Stimulated activated naive CD8-positive, alpha-beta T cell treated with anti-CD3 and anti-CD28 coated beads, Interleukin-15, amount 100 ng/mL, for 72 hours (primary cell): ENCODE results near the gene MYMX.

Source experiments
- ATAC-seq: fragments of 150-1000 bp; cut with Tn5 transposase; 2 replicates; pipeline ENCODE4 v1.10.0; 2021; ENCODE audit warnings: mild to moderate bottlenecking, moderate library complexity
- DNase-seq, 2 donors: peaks; one replicate each; pipeline ENCODE4 v3.0.0; 2021 to 2022
- H3K27ac Mint-ChIP-seq, 2 donors: one replicate each; pipeline ENCODE4 v1.8.0; 2022; ENCODE audit warnings: mild to moderate bottlenecking in 2 of 2, mixed read lengths in 2 of 2, moderate library complexity in 2 of 2
- H3K27me3 Mint-ChIP-seq: one replicate; pipeline ENCODE4 v1.8.0; 2022; ENCODE audit warnings: mixed read lengths
- H3K4me1 Mint-ChIP-seq: one replicate; pipeline ENCODE4 v1.8.0; 2022; ENCODE audit warnings: mild to moderate bottlenecking, mixed read lengths
- H3K4me3 Mint-ChIP-seq, 2 donors: one replicate each; pipeline ENCODE4 v1.8.0; 2022; ENCODE audit warnings: mild to moderate bottlenecking in 2 of 2, mixed read lengths in 2 of 2, moderate library complexity in 1 of 2
- H3K9me3 Mint-ChIP-seq, 2 donors: one replicate each; pipeline ENCODE4 v1.8.0; 2022; ENCODE audit warnings: mixed read lengths in 2 of 2

The MYMX gene

DNA sequence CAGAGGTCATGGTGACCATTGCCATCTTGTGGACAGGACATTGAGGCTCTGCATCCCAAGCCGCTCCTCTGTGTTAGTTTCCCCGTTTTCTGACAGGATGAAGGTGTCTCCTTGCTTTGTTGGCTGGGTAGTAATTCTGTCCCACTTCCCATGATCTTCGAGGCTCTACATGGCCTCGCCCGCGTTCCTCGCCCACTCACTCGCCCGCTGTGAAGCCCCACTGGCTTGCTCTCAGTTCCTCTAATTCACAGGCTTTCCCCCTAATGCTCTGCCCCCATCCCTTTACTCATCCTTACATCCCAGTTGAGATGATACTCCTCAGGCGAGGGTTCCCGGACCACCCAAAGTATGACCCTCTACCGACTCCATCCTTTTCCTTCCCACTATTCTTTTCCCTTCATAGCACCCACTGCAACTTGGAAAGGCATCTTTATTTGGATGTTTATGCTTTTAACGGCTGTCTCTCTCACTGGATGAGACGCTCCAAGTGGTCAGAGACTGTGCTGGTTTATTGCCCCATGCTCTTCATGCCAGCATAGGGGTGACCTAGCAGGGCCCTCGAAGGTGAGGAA lies 41.1 kb downstream of the MYMX start:
- peaks cover 88% of the 10 kb centered on the region for H3K4me1 Mint-ChIP-seq
- peak overlapping the region; percentile 72 to 82 for H3K4me3 Mint-ChIP-seq
- H3K27me3 Mint-ChIP-seq = no peaks in the 10 kb centered on the region
- peak overlapping the region; percentile 74 to 79 for H3K27ac Mint-ChIP-seq
- no peaks in the 10 kb centered on the region for H3K9me3 Mint-ChIP-seq
- ATAC-seq (peak; percentile 18), DNase-seq (no peak)

DNA sequence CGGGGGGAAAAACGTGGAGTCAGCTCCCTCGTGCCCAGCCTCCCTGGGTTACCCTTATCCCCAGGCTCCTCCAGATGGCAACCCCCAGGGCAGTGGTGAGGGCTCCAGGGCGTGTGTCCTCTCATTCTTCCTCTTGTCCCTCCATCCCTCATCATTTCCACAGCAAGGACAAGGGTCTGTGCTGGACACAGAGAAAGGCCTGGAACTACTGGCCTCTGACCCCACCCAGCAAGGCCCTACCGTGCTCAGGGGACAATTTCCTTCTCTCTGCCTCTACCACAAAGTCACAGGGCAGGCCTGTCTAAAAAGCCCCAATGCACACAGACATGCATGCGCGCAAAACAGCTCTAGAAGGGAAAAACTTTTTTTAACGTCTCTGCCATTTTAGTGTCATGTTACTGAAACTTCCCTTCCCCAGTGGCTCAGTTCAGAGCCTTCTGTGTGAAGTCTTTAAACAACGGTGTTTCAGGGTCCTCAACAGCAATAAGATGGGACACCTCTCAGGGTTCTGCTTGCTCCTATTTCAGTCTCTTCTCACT lies 41.7 kb downstream of the MYMX start:
- H3K27me3 Mint-ChIP-seq = no peaks in the 10 kb centered on the region
- no peak for ATAC-seq

DNA sequence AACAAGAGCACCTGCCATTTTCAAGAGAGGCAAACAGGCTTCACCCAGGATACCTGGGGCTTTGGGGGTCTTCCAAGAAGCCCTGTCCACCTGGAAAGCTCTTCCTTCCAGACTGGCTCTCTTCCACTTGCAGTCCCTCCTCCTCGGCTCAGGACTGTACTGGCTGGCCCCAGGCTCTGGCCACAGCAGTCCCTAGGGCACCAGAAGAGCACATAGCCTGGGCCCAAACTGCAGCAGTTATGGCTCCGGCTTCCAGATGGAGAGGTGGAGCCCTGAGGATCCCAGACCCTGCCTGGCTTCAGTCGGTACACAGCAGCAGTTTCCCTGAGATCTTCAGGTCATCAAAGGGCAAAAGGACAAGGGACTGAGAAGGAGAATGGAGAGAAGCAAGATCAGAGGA lies 42.2 kb downstream of the MYMX start:
- no peak for ATAC-seq
- no peak overlapping the region for H3K4me3 Mint-ChIP-seq
- H3K9me3 Mint-ChIP-seq = no peaks in the 10 kb centered on the region
- no peak overlapping the region for H3K27ac Mint-ChIP-seq
- DNase-seq = no peak
- H3K4me1 Mint-ChIP-seq = peaks cover 88% of the 10 kb centered on the region
- no peaks in the 10 kb centered on the region for H3K27me3 Mint-ChIP-seq

More for the DNA sequence above, 41.7 kb downstream of the MYMX start:
- Mint-ChIP-seq H3K4me1 (peaks cover 88% of the 10 kb centered on the region), H3K27ac (peak overlapping the region in 1 of 2 donors; percentile 74), H3K4me3 (peak overlapping the region; percentile 72 to 82), H3K9me3 (no peaks in the 10 kb centered on the region)
- no peak for DNase-seq

DNA sequence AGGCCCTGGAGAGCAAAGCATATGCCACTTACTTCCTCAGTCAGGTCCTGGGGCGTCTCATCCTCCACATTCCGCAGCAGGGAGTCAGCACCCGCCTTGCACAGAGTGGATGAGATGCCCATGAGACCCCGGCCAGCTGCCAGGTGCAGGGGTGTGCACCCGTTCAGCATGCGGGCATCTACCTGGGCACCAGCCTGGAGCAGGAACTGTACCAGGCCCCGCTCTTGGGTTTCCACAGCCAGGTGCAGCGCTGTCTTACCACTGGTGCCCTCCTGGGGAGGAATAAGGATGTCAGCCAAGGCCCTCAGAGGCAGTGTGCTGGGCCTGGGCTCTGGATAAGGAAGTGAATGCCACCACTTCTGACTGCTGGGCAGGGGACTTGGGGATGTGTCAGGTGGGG lies 43.3 kb downstream of the MYMX start:
- Mint-ChIP-seq H3K9me3 (no peaks in the 10 kb centered on the region), H3K27ac (no peak overlapping the region), H3K27me3 (no peaks in the 10 kb centered on the region), H3K4me3 (no peak overlapping the region), H3K4me1 (peaks cover 81% of the 10 kb centered on the region)
- no peak for ATAC-seq
- no peak for DNase-seq

DNA sequence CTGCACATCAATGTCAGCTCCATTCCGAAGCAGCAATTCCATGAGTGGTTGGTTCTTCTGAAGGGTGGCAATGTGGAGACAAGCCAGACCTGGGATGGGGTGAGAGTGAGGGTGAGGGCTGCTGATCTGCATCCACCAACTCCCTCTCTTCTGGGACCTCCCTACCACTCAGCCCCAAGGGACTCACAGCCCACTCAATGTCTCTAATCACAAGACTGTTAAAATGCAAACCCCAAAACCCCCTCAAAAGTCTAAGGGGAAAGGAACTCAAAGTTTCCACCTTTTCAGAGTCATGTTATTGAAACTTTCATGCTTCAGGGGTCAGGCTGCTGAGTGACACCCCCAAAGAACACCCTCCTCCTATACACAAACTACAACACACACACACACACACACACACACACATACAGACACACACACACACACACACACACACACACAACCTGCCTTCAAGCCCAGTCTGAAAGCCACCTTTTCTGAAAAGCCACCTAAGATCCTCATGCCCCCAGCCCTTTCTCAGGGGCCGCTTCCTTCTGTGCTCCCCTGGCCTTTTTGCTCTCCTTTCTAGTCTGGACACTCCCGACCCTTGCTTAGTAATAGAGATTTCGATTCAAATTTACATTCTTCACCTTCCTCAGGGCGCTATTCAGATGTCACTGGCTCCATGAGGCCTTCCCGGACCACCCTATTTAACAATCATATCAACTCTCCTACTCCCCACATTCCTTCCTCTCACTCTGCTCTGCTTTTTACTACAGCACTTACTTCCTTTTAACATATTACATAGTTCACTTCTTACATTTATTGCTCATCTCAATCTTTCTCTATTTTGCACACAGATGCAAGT lies 43.9 kb downstream of the MYMX start:
- ATAC-seq (no peak), DNase-seq (no peak)
- no peak overlapping the region for H3K4me3 Mint-ChIP-seq
- H3K27me3 Mint-ChIP-seq = no peaks in the 10 kb centered on the region
- H3K9me3 Mint-ChIP-seq = no peaks in the 10 kb centered on the region
- H3K27ac Mint-ChIP-seq = peak overlapping the region in 1 of 2 donors; percentile 80
- H3K4me1 Mint-ChIP-seq = peaks cover 74% of the 10 kb centered on the region

DNA sequence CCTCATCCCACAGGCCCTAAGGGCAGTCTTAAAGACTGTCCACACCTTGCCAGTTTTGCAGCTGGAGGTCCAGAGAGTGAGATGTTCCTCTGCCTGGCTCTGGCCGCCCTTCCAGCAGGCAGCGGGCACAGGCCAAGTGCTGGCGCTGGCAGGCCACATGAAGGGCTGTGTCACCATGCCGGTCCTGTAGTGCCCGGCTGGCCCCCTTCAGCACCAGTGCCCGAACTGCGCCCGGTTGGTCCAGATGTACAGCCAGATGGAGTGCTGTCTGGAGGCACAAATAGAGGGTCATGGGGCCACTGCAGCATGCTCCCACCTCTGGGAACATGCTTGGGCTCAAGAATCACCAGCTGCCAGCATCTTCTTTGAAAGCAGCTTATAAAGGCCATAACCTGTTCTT lies 44.9 kb downstream of the MYMX start:
- peaks cover under 1% of the 10 kb centered on the region for H3K27me3 Mint-ChIP-seq
- DNase-seq = no peak
- no peak for ATAC-seq
- H3K27ac Mint-ChIP-seq = no peak overlapping the region
- peaks cover 74% of the 10 kb centered on the region for H3K4me1 Mint-ChIP-seq
- no peaks in the 10 kb centered on the region for H3K9me3 Mint-ChIP-seq
- H3K4me3 Mint-ChIP-seq = no peak overlapping the region

DNA sequence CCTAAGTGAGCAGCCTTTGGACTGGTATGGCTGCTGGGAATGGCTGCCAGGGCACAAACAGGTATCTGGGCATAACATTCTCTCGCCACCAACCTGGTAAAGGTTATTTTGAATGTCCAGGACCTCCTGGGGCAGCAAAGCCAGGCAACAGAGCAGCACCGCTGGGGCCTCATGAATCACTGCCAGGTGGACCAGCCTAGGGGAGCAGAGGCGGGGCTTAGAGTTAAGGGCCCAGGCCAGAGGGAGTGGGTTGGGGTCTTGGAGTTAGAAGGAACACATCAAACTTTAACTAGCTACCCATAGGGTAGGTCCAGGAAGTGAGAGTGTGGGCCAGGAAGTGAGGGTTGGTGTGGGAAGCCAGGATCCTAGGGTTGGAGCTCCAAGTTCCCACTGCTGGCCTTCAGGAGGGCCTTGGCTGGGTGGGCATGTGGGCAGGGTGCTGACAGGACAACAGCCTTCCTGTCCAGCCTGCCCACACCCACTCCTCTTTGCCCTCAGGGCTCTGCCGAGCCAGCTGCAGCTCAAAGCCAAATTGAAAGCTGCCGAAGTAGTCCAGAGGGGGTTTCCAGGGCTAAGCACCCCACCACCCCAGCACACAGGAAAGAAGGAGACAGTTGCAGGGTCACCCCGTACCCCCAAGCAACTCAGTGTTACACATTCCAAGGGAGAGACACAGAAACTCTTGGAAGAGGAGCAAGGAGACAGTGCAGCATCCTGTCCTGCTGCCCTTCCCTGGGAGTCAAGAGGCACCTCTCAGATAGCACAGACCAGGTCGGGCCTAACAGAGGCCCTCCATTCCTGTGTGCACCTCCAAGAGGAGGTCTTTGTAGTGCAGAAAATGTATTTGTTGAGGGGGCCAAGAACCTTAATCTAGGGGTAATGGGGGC lies 46.0 kb downstream of the MYMX start:
- ATAC-seq = peak; percentile 0
- no peak for DNase-seq
- Mint-ChIP-seq H3K9me3 (no peaks in the 10 kb centered on the region), H3K4me1 (peaks cover 77% of the 10 kb centered on the region), H3K27me3 (peaks cover 8% of the 10 kb centered on the region), H3K4me3 (peak overlapping the region; percentile 97 to 99), H3K27ac (peak overlapping the region; percentile 86 to 97)

DNA sequence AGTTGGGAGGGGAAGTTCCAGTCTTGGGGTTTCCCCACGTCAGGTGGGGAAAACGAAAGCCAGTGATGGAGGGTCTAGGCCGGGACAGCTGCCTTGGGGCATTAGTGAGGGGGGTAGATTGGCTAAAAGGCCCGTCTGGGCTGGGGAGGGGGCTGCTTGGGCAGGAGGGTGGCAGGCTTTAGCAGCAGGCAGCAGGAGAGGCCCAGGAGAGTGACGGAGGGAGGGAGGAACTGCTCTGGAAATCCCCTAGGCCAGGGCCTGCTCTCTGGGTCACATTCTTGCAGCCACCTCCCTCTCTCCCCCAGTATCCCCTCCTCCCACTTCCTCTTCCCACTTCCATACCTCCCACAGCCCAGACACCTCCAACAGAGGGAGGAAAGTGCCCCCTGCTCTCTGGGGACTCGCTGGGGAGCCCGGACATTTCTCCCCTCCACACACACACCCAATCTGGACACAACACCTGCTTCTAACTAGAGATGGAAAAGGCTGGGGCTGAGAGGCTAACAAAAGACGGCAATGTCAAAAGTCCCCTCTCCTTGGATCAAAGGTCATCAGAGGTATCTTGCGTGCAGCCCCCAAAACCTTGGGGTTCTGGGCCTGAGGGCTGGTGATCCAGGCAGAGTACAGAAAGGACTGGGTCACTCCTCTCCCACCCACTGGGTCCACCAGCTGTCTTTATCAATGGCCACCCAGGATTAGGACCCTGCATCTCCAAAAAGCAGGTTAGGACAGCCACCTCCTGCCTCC lies 46.8 kb downstream of the MYMX start:
- Mint-ChIP-seq H3K9me3 (no peaks in the 10 kb centered on the region), H3K4me3 (peak overlapping the region; percentile 97 to 99), H3K27me3 (peaks cover 10% of the 10 kb centered on the region), H3K4me1 (peaks cover 77% of the 10 kb centered on the region), H3K27ac (peak overlapping the region; percentile 77 to 97)
- peak; percentile 31 for ATAC-seq
- peak in 1 of 2 donors; percentile 51 for DNase-seq

DNA sequence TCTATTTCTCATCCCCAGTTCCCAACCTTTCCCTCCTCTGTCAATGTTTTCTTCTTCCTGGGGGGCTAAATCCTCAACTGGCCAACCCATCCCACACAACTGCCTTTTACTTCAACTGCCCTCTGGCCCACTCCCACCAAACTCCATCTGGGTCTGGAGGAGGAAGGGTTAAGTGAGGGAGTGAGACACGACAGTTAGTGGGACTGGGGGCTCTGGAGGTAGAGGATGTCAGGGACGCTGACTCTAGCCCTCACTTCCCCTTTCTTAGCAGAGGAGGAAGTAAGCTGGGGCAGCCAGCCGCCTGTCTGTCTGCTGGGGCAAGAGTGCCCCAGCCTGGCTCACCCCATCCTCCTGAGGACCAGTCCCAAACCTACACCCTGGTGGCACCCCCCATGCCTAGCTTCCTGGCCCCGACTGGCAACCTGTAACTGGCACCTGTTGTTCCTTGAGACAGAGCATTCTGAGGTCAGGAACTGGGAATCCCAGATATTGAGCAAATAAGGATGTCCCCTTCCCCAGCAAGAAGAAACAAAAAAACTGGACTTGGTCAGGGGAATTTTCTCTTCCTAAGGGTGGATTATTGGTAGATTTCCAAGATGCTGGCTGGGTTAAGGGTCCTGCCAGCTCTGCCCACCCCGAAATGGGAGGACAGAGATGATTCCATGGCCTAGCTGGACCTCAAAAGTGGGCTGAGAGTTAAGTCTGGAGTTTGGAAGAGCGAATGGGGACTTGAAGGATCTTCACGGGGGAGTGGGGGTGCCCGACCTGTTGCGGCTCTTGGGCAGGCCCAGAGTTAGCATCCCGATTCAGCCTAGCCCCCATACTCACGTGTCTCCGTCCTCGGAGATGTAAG lies 47.7 kb downstream of the MYMX start:
- H3K9me3 Mint-ChIP-seq = no peaks in the 10 kb centered on the region
- peak overlapping the region; percentile 91 to 97 for H3K27ac Mint-ChIP-seq
- peak overlapping the region; percentile 97 to 99 for H3K4me3 Mint-ChIP-seq
- H3K4me1 Mint-ChIP-seq = peaks cover 73% of the 10 kb centered on the region
- DNase-seq = peak in 1 of 2 donors; percentile 50
- H3K27me3 Mint-ChIP-seq = peaks cover 18% of the 10 kb centered on the region
- ATAC-seq = peak; percentile 59

DNA sequence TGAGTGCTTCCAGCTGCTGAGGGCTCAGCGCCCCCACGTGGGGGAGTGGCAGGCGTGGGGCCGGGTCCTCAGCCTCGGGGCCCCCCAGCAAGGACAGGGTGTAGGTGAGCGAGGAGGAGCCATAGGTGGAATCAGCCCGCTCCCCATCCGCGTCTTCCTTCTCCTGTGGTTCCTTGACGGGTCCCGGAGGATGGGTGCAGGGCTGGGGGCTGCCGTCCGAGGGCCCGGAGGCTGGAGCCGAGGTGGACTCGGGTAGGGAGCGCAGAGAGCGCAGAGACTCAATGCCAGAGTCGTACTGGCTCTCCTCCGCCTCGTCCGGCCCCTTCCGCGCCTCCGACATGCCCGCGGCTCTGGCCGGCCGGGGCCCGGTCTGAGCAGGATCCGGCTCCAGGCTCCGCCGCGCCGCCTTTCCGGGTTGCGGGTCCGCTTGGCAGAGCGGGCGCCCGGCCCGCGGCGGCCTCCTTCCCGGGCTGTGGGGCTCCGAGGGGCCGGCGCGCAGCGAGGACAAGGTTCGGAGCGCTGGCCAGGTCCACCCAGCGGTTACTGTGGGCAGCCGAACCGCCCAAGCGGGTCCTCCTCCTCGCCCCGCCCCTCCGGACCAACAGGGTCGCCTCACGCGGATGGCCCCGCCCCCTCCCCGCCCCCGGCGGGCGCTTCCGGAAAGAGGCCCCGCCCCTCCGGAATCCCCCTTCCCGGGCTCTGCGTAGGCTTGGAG lies 48.4 kb downstream of the MYMX start, which contains the start of gene NFKBIE:
Gene NFKBIE, minus strand, starts transcription at position 545 of the 715 bp plus-strand sequence. Its CDS starts 205 bp downstream, at position 340.
- H3K4me3 Mint-ChIP-seq = peak within 1 kb of the TSS; percentile 97 to 99
- H3K4me1 Mint-ChIP-seq = peaks cover 78% of the 10 kb centered on the region

DNA sequence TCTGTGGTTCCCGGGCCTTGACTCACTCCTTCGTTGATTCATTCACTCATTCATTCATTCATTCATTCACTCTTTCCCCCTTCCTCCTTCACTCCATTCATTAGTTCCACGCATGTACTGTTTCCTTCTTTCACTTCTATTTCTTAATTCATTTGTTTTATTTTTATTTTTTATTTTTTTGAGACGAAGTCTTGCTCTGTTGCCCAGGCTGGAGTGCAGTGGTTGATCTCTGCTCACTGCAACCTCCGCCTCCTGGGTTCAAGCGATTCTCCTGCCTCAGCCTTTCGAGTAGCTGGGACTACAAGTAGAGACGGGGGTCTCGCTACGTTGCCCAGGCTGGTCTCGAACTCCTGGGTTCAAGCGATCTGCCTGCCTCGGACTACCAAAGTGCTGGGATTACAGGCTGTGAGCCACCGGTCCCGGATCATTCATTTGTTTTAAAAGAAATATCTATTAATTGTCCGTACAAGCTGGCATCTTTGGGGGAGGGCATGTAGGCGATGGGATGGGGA lies 49.1 kb downstream of the MYMX start:
- Mint-ChIP-seq H3K27me3 (peaks cover 29% of the 10 kb centered on the region), H3K9me3 (no peaks in the 10 kb centered on the region), H3K4me1 (peaks cover 72% of the 10 kb centered on the region), H3K4me3 (peak overlapping the region; percentile 97 to 99), H3K27ac (peak overlapping the region; percentile 35 to 88)
- ATAC-seq (no peak), DNase-seq (no peak)

More for the DNA sequence above, 48.4 kb downstream of the MYMX start, which contains the start of gene NFKBIE:
- peak; percentile 68 for ATAC-seq
- Mint-ChIP-seq H3K9me3 (no peaks in the 10 kb centered on the region), H3K27ac (peak within 1 kb of the TSS; percentile 91 to 97), H3K27me3 (peaks cover 26% of the 10 kb centered on the region)
- peak; percentile 95 for DNase-seq

DNA sequence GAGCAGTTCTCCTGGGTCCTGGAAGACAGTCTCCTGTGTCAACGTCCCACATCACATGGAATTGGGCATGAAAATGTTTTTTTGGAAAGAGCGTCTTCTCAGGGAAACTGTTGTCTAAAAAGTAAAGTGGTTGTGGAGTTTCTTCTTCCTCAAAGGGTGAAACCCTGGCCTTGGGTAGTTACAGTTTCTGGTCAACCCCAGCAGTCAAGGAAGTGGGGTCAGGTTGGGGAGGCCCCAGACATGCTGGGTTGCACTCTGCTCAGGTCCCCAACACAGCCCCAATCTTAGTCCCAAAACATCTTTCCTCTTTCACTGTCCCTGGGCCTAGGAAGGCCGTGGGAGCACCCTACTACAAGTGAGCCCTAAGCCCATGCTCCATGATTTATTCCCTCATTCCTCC lies 49.6 kb downstream of the MYMX start:
- no peaks in the 10 kb centered on the region for H3K9me3 Mint-ChIP-seq
- H3K4me1 Mint-ChIP-seq = peaks cover 72% of the 10 kb centered on the region
- H3K27ac Mint-ChIP-seq = peak overlapping the region; percentile 85 to 88
- ATAC-seq = peak; percentile 54
- DNase-seq = peak in 1 of 2 donors; percentile 57
- H3K27me3 Mint-ChIP-seq = peaks cover 35% of the 10 kb centered on the region
- peak overlapping the region; percentile 80 to 97 for H3K4me3 Mint-ChIP-seq

DNA sequence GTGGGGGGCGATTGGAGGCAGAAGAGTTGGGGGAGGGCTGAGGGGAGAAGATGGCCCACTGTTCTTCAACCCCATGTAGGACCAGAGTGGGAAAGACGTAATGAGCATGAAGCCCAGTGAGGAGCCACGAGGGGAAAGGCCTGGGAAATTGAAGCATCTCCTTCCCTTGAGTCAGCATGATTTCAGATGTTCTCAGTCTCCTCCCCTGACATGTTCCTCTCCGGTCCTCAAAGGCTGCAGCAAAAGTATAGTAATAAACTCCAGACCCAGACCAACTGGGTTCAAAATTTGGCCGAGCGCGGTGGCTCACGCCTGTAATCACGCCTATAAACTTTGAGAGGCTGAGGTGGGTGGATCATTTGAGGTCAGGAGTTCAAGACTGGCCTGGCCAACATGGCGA lies 50.5 kb downstream of the MYMX start:
- Mint-ChIP-seq H3K9me3 (no peaks in the 10 kb centered on the region), H3K4me3 (no peak overlapping the region), H3K4me1 (peaks cover 65% of the 10 kb centered on the region), H3K27ac (no peak overlapping the region), H3K27me3 (peaks cover 44% of the 10 kb centered on the region)
- DNase-seq (no peak), ATAC-seq (no peak)
